HCT116 (cell line): Measurements from ENCODE around the gene CALHM2.
A peak's percentile ranks its signal among the peaks of the same experiment; 100 is the strongest.

Experiments used
- CEBPB ChIP-seq: IDR thresholded peaks from 2 replicates; pipeline ENCODE4 v1.6.1; 2012; ENCODE audit warnings: low read depth
- CTCF ChIP-seq, 3 experiments: fragments of 200-600 bp in 1 of 3; sonication (generic) in 1 of 3; IDR thresholded peaks in 2 of 3; conservative IDR thresholded peaks in 1 of 3; 2 replicates each; pipeline ENCODE4 v1.5.1; 2012 to 2017; ENCODE audit warnings: low read depth in 2 of 3, low read length in 2 of 3, antibody characterized with exemption in 1 of 3, borderline replicate concordance in 1 of 3, control low read depth in 1 of 3, mild to moderate bottlenecking in 1 of 3, mixed read lengths in 1 of 3, mixed run types in 1 of 3, moderate library complexity in 1 of 3; ENCODE audit not compliant: insufficient read depth in 1 of 3
- EZH2 ChIP-seq: fragments of 200-600 bp; sonication (generic); IDR thresholded peaks from 2 replicates; pipeline ENCODE4 v1.6.1; 2017; ENCODE audit warnings: antibody characterized with exemption, mixed run types
- JUND ChIP-seq: IDR thresholded peaks from 2 replicates; pipeline ENCODE4 v1.6.1; 2012
- ZNF274 ChIP-seq: fragments of 200-500 bp; sonication (Bioruptor generic); IDR thresholded peaks from 2 replicates; pipeline ENCODE4 v1.6.1; 2014; ENCODE audit warnings: mild to moderate bottlenecking, low read depth, low read length, inconsistent platforms

GRCh38 chr10:103481974-103482531 is 29.9 kb upstream of the CALHM2 start:
- TF ChIP-seq EZH2 (no peak), CTCF (IDR thresholded peaks at IDR 0.05 in 2 of 3, conservative IDR thresholded peaks at IDR 0.05 in 1 of 3; ENCODE audit: borderline replicate concordance in 1 of 3, insufficient read depth in 1 of 3, low read depth in 2 of 3, low read length in 2 of 3) (peak; percentile 83 to 91 (median 87)), JUND (no peak), ZNF274 (no peak), CEBPB (no peak)
